SK-N-SH treated with all-trans-retinoic acid at 6 μM for 48 hours (cell line): Measurements from ENCODE around the gene CSTB.
A peak's percentile ranks its signal among the peaks of the same experiment; 100 is the strongest.

Source experiments
- ATAC-seq: fragments of 200-7000 bp; cut with Tn5 transposase; 3 replicates; pipeline ENCODE4 v1.9.1; 2020; ENCODE audit warnings: mild to moderate bottlenecking, moderate library complexity
- ARNTL ChIP-seq: fragments of 450-650 bp; formaldehyde crosslinking; IDR thresholded peaks from 2 replicates; pipeline ENCODE4 v1.5.0; 2020; ENCODE audit warnings: low read depth, mild to moderate bottlenecking, moderate library complexity, borderline replicate concordance
- BACH2 ChIP-seq: fragments of 250-450 bp; sonication (Bioruptor Pico); IDR thresholded peaks from 2 replicates; pipeline ENCODE4 v1.9.0; 2021; ENCODE audit warnings: mild to moderate bottlenecking, borderline replicate concordance
- CSDC2 ChIP-seq: fragments of 250-450 bp; sonication (Bioruptor Pico); IDR thresholded peaks from 2 replicates; pipeline ENCODE4 v1.5.0; 2020; ENCODE audit warnings: mild to moderate bottlenecking, moderate library complexity
- CSRNP3 ChIP-seq: fragments of 250-450 bp; sonication (Bioruptor Pico); IDR thresholded peaks from 2 replicates; pipeline ENCODE4 v1.5.1; 2021; ENCODE audit warnings: mild to moderate bottlenecking, moderate library complexity
- OSR1 ChIP-seq: fragments of 250-450 bp; sonication (Bioruptor Pico); IDR thresholded peaks from 2 replicates; pipeline ENCODE4 v1.8.0; 2022; ENCODE audit warnings: moderate library complexity, mild to moderate bottlenecking, inconsistent platforms
- PPARA ChIP-seq: fragments of 250-450 bp; sonication (Bioruptor Pico); IDR thresholded peaks from 2 replicates; pipeline ENCODE4 v1.5.0; 2020; ENCODE audit warnings: mild to moderate bottlenecking, borderline replicate concordance
- TOX ChIP-seq: fragments of 250-450 bp; sonication (Bioruptor Pico); IDR thresholded peaks from 2 replicates; pipeline ENCODE4 v1.8.0; 2021; ENCODE audit warnings: mild to moderate bottlenecking, moderate library complexity, borderline replicate concordance
- TSHZ2 ChIP-seq: fragments of 250-450 bp; sonication (Bioruptor Pico); IDR thresholded peaks from 2 replicates; pipeline ENCODE4 v1.5.0; 2020; ENCODE audit warnings: mild to moderate bottlenecking, moderate library complexity
- ZC3H10 ChIP-seq: fragments of 250-450 bp; sonication (Bioruptor Pico); IDR thresholded peaks from 2 replicates; pipeline ENCODE4 v1.5.1; 2021; ENCODE audit warnings: mild to moderate bottlenecking, moderate library complexity
- ZFP3 ChIP-seq: fragments of 250-450 bp; sonication (Bioruptor Pico); IDR thresholded peaks from 2 replicates; pipeline ENCODE4 v1.5.0; 2020; ENCODE audit warnings: mild to moderate bottlenecking, moderate library complexity
- ZFP30 ChIP-seq: fragments of 450-650 bp; formaldehyde crosslinking; IDR thresholded peaks from 2 replicates; pipeline ENCODE4 v1.5.0; 2022; ENCODE audit warnings: mild to moderate bottlenecking, moderate library complexity
- ZNF565 ChIP-seq: fragments of 450-650 bp; formaldehyde crosslinking; conservative IDR thresholded peaks from 2 replicates; pipeline ENCODE4 v1.5.0; 2020; ENCODE audit warnings: low read depth, mild to moderate bottlenecking, moderate library complexity
- ZNF8 ChIP-seq: fragments of 450-650 bp; formaldehyde crosslinking; IDR thresholded peaks from 2 replicates; pipeline ENCODE4 v1.5.0; 2020; ENCODE audit warnings: mild to moderate bottlenecking, moderate library complexity
- TF ChIP-seq, protein P1 (sequence below): fragments of 250-450 bp; sonication (Bioruptor Pico); IDR thresholded peaks from 2 replicates; pipeline ENCODE4 v1.8.0; 2020; ENCODE audit warnings: mild to moderate bottlenecking, moderate library complexity, borderline replicate concordance
- TF ChIP-seq, protein P2 (sequence below): fragments of 250-450 bp; sonication (Bioruptor Pico); IDR thresholded peaks from 2 replicates; pipeline ENCODE4 v1.8.0; 2021; ENCODE audit warnings: low read depth, mild to moderate bottlenecking, moderate library complexity, borderline replicate concordance

Gene CSTB

DNA sequence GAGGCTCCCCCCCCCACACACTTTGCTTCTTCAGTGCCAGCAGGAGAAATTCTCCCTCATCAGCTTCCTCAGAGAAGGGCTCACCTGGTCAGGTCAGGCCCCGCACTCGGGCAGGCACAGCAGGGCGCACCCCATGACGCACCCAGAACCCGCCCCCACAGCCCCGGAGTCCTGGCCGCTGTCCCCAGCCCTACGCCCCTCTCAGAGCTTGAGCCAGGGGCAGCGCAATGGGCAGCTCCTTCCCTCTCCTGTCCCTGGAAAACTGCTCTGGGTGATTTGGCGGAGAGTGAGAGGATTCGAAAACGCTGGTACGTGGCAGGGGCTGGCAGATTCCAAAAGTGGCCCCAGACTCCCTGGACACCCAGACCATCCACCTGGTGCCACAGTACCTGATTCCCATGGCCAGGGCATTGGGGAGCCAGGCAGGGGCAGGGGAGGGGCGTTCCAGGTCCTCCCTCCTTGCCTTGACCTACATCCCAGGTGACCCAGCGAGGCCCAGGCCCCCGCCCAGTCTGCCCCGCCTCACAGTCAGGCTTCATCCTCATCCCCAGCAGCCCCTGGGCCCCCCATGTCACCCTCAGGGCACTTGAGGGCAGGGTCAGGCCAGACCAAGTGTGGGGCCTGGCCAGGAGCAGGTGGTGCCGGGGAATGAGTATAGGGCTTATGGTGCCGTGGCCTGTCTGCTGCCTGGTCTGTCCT, 37.0 kb upstream of the CSTB start (continued):
- TF ChIP-seq, protein P1, sequence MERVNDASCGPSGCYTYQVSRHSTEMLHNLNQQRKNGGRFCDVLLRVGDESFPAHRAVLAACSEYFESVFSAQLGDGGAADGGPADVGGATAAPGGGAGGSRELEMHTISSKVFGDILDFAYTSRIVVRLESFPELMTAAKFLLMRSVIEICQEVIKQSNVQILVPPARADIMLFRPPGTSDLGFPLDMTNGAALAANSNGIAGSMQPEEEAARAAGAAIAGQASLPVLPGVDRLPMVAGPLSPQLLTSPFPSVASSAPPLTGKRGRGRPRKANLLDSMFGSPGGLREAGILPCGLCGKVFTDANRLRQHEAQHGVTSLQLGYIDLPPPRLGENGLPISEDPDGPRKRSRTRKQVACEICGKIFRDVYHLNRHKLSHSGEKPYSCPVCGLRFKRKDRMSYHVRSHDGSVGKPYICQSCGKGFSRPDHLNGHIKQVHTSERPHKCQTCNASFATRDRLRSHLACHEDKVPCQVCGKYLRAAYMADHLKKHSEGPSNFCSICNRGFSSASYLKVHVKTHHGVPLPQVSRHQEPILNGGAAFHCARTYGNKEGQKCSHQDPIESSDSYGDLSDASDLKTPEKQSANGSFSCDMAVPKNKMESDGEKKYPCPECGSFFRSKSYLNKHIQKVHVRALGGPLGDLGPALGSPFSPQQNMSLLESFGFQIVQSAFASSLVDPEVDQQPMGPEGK (CRISPR knock-in tag): no peak
- no peak for TF ChIP-seq BACH2

DNA sequence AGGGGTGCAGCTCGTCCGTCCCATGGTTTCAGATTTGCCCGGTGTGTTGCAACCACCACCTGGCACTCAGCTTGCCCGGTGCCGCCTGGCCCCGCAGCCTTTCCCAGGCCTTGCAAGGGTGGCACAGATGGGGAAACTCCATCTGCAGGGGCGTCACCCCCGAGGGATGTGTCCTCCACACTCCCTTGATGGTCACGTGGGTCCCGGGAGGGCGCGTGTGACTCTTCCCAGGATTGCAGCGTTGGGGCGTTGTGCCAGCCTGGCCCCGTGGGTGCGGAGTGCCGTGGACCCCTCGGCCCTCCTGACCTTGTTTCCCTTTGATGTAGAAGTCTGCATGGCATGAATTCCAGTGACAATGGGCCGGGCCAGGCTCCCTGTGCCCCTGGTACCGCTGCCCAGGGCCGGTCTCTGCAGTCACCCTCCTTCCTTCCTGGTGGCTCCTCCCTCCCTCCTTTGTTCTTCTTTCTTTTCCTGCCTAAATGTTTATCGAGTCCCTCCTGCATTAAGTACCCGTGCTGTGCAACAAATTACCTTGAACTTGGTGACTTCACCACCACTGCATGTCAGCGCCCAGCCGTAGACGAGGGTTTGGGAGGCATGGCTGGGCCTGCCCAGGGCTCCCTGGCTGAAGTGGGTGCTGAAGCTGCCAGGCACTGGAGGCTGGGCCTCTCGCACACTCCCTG, 36.2 kb upstream of the CSTB start:
- no peak for ATAC-seq
- no peak for TF ChIP-seq ZFP30 (CRISPR knock-in tag)
- no peak for TF ChIP-seq PPARA (CRISPR knock-in tag)
- TF ChIP-seq OSR1: no peak
- TF ChIP-seq ZNF8: no peak

DNA sequence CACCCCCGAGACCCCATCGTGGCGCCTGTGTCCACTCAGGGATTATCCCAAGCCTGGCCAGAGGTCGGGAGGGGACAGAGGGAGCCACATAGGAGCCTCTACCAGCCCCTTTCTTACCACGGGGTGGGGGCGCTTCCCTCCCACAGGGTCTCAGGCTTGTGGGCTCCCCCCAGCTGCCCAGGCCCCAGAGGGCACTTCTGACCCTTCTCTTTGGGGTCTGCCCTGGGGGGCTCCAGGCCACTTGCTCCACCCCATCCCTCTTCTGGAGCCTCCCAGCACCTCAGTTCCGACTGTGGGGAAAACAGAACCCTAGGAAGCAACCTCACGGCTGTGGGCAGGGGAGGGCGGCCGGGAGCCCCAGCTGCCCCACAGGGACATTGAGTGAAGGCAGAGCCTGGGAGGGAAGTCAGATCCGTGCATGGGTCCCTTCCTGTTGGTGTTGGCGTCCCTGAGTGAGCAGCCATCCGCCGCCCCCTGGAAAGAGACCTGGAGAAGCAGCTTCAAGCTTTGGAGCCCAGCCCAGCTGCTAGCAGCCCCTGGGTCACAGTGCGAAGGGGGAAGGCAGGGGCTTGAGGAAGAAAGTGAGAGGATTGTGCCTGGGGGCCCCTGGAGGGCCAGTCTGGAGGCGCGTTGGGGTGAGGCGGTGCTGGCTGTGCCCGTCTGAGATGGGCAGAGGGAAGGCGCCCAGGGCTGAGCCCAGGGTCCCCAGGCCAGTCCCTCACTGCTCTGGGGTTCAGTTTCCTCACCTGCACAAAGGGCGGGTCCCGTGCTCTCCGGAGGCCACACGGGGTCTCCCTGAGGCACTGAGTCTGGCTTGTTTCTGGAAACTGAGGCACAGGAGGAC, 35.4 kb upstream of the CSTB start:
- TF ChIP-seq, protein P1 (CRISPR knock-in tag): no peak
- TF ChIP-seq TSHZ2 (no peak), ZNF8 (no peak), OSR1 (no peak), ZC3H10 (CRISPR knock-in tag) (no peak), ZNF565 (CRISPR knock-in tag) (no peak), CSRNP3 (CRISPR knock-in tag) (no peak), ARNTL (no peak), ZFP3 (CRISPR knock-in tag) (no peak), TOX (no peak), CSDC2 (no peak)
- TF ChIP-seq, protein P2, sequence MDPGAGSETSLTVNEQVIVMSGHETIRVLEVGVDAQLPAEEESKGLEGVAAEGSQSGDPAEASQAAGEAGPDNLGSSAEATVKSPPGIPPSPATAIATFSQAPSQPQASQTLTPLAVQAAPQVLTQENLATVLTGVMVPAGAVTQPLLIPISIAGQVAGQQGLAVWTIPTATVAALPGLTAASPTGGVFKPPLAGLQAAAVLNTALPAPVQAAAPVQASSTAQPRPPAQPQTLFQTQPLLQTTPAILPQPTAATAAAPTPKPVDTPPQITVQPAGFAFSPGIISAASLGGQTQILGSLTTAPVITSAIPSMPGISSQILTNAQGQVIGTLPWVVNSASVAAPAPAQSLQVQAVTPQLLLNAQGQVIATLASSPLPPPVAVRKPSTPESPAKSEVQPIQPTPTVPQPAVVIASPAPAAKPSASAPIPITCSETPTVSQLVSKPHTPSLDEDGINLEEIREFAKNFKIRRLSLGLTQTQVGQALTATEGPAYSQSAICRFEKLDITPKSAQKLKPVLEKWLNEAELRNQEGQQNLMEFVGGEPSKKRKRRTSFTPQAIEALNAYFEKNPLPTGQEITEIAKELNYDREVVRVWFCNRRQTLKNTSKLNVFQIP: no peak
- ATAC-seq: peak; percentile 12; the same call in 2 of the 3 replicates
